Left renal cortex interstitium (tissue), 4 donors: ENCODE measurements around the gene TMEM91. TPM values are rescaled to one million over a fixed set of nuclear protein-coding genes. Genes with fewer than 3 reads are reported as not detected.

Experiments
- DNase-seq, 4 donors: peaks; one replicate each; pipeline ENCODE4 v3.0.0-alpha.2; 2013; ENCODE audit warnings: low read depth in 4 of 4, low spot score in 2 of 4, missing footprints in 1 of 4
- polyA plus RNA-seq, 4 donors: library from polyadenylated mRNA; unstranded; fragments of 120-200 nt; gene quantifications; one replicate each; pipeline ENCODE4 v1.2.1, GENCODE V29; 2013; ENCODE audit not compliant: insufficient read length in 4 of 4

TMEM91 gene
- polyA plus RNA-seq, 4 donors: 7.7 to 30.2 (median 18.2) TPM

DNA sequence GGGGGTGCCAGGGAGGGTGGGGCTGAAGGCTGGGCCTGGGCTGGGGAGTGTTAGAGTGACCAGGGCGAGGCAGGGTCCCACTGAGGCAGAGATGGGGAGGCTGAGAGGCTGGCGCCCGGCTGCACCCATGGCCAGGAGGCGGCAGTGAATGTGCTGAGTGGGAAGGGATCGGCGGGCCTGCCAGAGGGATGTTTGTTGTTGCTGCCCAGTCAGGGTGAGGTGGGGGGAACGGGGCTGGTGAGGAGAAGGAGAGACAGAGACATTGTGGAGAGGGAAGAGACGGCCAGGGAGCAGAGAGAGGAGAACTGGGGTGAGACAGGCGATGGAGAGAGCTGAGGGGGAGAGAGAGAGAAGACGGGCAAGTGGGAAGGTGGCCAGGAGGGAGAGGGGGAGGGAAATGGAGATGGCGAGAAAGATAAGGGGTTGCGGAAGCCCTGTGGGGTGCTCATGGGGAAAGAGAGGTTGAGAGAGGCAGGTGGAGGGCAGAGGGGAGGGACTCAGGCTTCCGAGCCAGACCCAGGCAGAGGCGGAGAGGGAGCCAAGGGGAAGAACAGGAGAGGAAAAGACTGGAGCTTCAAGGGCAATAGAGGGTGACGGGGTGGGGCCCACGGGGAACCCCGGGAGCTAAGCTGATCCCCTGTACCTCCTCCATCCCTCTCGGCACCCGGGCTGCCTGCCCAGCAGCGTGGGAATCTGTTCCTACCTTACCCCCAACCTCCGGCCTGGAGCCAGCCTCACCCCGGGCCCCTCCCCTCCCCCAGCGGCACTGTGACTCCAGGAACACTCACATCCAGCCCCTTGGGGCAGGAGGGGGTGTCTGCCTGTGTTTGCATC lies 51.5 kb downstream of the TMEM91 start:
- no peak for DNase-seq

DNA sequence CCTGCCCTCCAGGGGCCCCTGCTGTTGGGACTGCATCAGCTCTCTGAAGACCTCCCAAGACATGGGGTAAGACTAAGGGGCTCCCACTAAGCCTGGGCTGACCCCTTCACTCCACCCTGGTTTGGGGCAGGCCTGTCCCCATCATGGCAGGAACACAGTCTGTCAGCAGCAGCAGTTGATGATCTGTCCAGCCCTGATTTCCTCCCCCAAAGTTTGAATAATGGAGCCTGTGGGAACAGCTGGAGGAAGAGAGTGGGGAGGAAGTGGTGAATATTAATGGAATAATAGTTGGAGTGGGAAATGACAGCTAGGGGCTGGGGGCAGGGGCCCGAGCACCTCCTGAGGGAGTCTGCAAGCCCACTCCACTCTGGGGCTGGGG lies 52.1 kb downstream of the TMEM91 start:
- no peak for DNase-seq

DNA sequence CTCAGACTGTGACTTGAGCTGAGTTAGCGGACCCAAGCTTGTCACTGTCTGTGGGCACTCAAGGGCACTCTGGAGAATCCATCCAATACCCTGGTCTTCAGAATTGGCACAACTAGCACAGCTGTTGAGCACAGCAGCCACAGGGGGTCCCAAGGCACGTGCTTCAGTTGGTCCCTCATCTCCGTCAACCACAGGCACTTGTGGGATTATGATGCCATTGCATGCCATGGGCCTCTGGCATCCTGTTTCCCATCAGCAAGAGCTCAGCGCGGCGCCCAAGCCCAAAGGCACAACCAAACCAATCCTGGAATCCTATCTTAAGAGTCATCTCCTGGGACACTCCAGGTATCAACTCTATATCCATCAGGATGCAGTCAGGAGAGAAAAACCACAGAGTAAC lies 54.6 kb downstream of the TMEM91 start:
- no peak for DNase-seq

DNA sequence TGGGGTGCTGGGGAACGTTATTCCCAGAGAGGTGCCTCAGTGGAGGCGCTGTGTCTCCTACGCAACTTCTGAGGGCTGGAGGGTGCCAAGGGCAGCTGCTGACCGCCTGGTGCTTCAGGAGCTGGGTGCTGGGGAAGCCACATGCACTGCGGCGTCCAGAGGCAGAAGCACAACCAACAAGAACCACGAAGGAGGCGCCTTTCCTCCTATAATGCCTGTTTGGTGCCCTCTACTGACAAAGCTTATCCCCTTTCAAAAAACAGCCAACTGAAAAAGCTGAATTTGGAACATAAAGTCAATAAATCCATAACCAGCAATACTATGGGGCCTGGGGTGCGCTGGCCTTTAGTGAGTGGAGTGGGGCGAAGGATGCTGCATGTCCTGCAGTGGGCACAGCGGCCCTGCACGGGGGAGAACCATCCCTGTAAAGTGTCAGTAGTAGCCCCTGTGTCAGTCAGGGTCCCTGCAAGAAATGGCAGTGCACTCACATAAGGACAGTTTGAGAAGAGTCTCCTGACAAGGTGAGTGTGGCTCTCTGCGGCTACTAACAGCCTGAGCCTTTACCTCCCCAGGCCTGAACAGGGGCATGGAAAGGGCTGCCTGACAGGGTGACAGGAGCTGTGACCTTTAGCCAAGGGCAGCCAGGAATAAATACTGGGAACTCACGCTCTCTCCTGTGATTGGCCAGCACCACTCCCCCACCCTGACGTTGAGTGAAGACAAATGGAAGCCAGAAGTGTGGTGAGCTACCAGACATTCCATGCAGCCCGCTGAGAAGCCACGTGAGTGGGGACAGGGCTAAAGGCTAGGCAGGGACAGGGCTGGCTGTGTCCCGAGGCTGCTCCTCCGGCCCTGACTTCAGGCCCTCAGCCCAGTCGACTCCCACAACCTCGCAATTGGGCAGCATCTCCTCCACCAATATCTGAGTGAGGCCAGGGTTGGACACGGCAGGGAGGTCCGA lies 55.4 kb downstream of the TMEM91 start:
- no peak for DNase-seq

DNA sequence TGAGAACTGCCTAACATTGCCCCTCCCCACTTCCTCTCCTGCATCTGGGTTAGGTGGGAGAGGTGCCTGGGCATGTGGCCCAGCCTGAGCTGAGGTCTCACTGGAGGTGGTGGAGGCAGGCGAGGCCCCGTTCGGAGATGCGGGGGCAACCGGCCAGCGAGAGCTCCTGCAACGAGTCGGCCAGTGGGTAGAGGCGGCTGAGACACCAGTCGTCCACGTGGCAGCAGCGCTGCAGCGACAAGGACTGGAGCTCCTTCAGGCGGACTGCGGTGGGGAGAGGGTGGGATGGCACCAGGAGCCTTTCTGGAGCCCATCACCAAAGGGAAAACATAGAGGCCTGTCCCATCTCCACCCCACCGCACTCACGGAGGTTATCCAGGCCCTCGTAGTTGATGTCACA lies 56.8 kb downstream of the TMEM91 start:
- no peak for DNase-seq

Other genes starting within 250 kb of the TMEM91 start
- gene CYP2S1, start 183.3 kb upstream of the TMEM91 start, polyA plus RNA-seq: under 1 TPM; 0.32 to 0.52 (median 0.41) TPM
- gene AXL, start 157.3 kb upstream of the TMEM91 start, polyA plus RNA-seq: 10 to 100 TPM; 31.7 to 34.1 (median 32.0) TPM
- 100 to 1,000 TPM; 192 to 227 (median 205) TPM for gene HNRNPUL1, start 112.2 kb upstream of the TMEM91 start, polyA plus RNA-seq
- 10 to 100 TPM; 30.8 to 40.1 (median 34.1) TPM for gene CCDC97, start 66.4 kb upstream of the TMEM91 start, polyA plus RNA-seq
- 10 to 100 TPM; 25.6 to 33.4 (median 30.1) TPM for gene TGFB1, start 22.6 kb upstream of the TMEM91 start, polyA plus RNA-seq
- 10 to 100 TPM in 1 of 4 donors, 1 to 10 TPM in 3; 6.7 to 11.4 (median 9.1) TPM for gene B9D2, start 12.4 kb upstream of the TMEM91 start, polyA plus RNA-seq
- gene EXOSC5, start 20.8 kb downstream of the TMEM91 start, polyA plus RNA-seq: 10 to 100 TPM; 16.1 to 23.4 (median 19.3) TPM
- gene BCKDHA, start 21.3 kb downstream of the TMEM91 start, polyA plus RNA-seq: 10 to 100 TPM; 32.9 to 60.7 (median 48.0) TPM
- 1 to 10 TPM; 2.9 to 6.7 (median 4.6) TPM for gene B3GNT8, start 50.8 kb downstream of the TMEM91 start, polyA plus RNA-seq
- gene DMAC2, start 63.4 kb downstream of the TMEM91 start, polyA plus RNA-seq: 10 to 100 TPM; 55.6 to 66.6 (median 62.1) TPM
- gene ERICH4, start 66.6 kb downstream of the TMEM91 start, polyA plus RNA-seq: 1 to 10 TPM; 1.4 to 6.8 (median 5.6) TPM
- 1 to 10 TPM; 1.1 to 2.1 (median 1.4) TPM for gene CEACAM21, start 199.6 kb downstream of the TMEM91 start, polyA plus RNA-seq